WTC11 (cell line): Measurements from ENCODE around the gene VIPR2. TPM values are rescaled to one million over a fixed set of nuclear protein-coding genes. Genes with fewer than 3 reads are reported as not detected.

Experiments used
- ATAC-seq: fragments of 200-7000 bp; cut with Tn5 transposase; 2 replicates; pipeline ENCODE4 v1.10.0; 2021; ENCODE audit warnings: mild to moderate bottlenecking, moderate library complexity
- CTCF ChIA-PET: fragments of 300-600 bp; sonication (Branson Sonifier 250); formaldehyde crosslinking; loops from one replicate; lab custom pipeline; 2021; ENCODE audit warnings: antibody characterized with exemption; lab: Charles Lee
- POLR2A ChIA-PET: fragments of 350-600 bp; sonication (Branson Sonifier 250); formaldehyde crosslinking; loops from one replicate; lab custom pipeline; 2021; ENCODE audit warnings: antibody characterized with exemption; lab: Charles Lee
- DNase-seq: peaks from one replicate; pipeline ENCODE4 v3.0.0; 2021; ENCODE audit warnings: low spot score
- H3K27ac Mint-ChIP-seq: 2 replicates; pipeline ENCODE4 v1.8.0; 2021; ENCODE audit warnings: mixed read lengths
- H3K27me3 Mint-ChIP-seq: 2 replicates; pipeline ENCODE4 v1.8.0; 2021; ENCODE audit warnings: low read depth, mild to moderate bottlenecking, moderate library complexity, mixed read lengths
- H3K36me3 Mint-ChIP-seq: 2 replicates; pipeline ENCODE4 v1.8.0; 2021; ENCODE audit warnings: mixed read lengths
- H3K4me1 Mint-ChIP-seq: 2 replicates; pipeline ENCODE4 v1.8.0; 2022; ENCODE audit warnings: mixed read lengths
- H3K4me3 Mint-ChIP-seq: 2 replicates; pipeline ENCODE4 v1.8.0; 2021; ENCODE audit warnings: mild to moderate bottlenecking, moderate library complexity, mixed read lengths
- H3K9me3 Mint-ChIP-seq: 2 replicates; pipeline ENCODE4 v1.8.0; 2021; ENCODE audit warnings: mixed read lengths
- CTCF ChIP-seq: fragments of 200-600 bp; IDR thresholded peaks from 2 replicates; pipeline ENCODE4 v1.8.0; 2022; ENCODE audit warnings: antibody characterized with exemption
- FOXK1 ChIP-seq: sonication (generic); formaldehyde crosslinking; IDR thresholded peaks from 2 replicates; pipeline ENCODE4 v1.8.0; 2022; ENCODE audit warnings: mild to moderate bottlenecking, moderate library complexity, missing genetic modification reagents
- GABPB1 ChIP-seq: sonication (generic); formaldehyde crosslinking; IDR thresholded peaks from 2 replicates; pipeline ENCODE4 v1.8.1; 2023; ENCODE audit warnings: mild to moderate bottlenecking, missing genetic modification reagents
- HMGA2 ChIP-seq: fragments of 250-450 bp; sonication (Bioruptor Pico); IDR thresholded peaks from 2 replicates; pipeline ENCODE4 v1.4.0; 2021; ENCODE audit warnings: mild to moderate bottlenecking, moderate library complexity
- JAZF1 ChIP-seq: fragments of 250-450 bp; sonication (Bioruptor Pico); IDR thresholded peaks from 2 replicates; pipeline ENCODE4 v1.9.0; 2021; ENCODE audit warnings: moderate library complexity, mild to moderate bottlenecking, inconsistent platforms
- MXD4 ChIP-seq: fragments of 250-450 bp; sonication (Bioruptor Pico); IDR thresholded peaks from 2 replicates; pipeline ENCODE4 v1.8.0; 2021; ENCODE audit warnings: mild to moderate bottlenecking, moderate library complexity, borderline replicate concordance
- NFATC4 ChIP-seq: fragments of 250-450 bp; sonication (Bioruptor Pico); IDR thresholded peaks from 2 replicates; pipeline ENCODE4 v1.9.0; 2021; ENCODE audit warnings: mild to moderate bottlenecking
- NR2C2 ChIP-seq: sonication (generic); formaldehyde crosslinking; IDR thresholded peaks from 2 replicates; pipeline ENCODE4 v1.8.0; 2022; ENCODE audit warnings: mild to moderate bottlenecking, missing genetic modification reagents
- PREB ChIP-seq: sonication (generic); formaldehyde crosslinking; IDR thresholded peaks from 2 replicates; pipeline ENCODE4 v1.8.1; 2022; ENCODE audit warnings: mild to moderate bottlenecking, missing genetic modification reagents, moderate library complexity, borderline replicate concordance
- ZBTB21 ChIP-seq: sonication (generic); formaldehyde crosslinking; IDR thresholded peaks from 2 replicates; pipeline ENCODE4 v1.8.1; 2023; ENCODE audit warnings: mild to moderate bottlenecking, missing genetic modification reagents, borderline replicate concordance
- ZNF219 ChIP-seq: sonication (generic); formaldehyde crosslinking; IDR thresholded peaks from 2 replicates; pipeline ENCODE4 v1.8.0; 2023; ENCODE audit warnings: missing genetic modification reagents, mild to moderate bottlenecking, borderline replicate concordance
- ZNF281 ChIP-seq: sonication (generic); formaldehyde crosslinking; IDR thresholded peaks from 2 replicates; pipeline ENCODE4 v1.8.0; 2023; ENCODE audit warnings: mild to moderate bottlenecking, missing genetic modification reagents
- ZNF317 ChIP-seq: sonication (generic); formaldehyde crosslinking; IDR thresholded peaks from 2 replicates; pipeline ENCODE4 v1.8.1; 2023; ENCODE audit warnings: low read depth, mild to moderate bottlenecking, moderate library complexity, missing genetic modification reagents, borderline replicate concordance
- ZNF396 ChIP-seq: fragments of 250-450 bp; sonication (Bioruptor Pico); IDR thresholded peaks from 2 replicates; pipeline ENCODE4 v1.8.0; 2021; ENCODE audit warnings: mild to moderate bottlenecking, moderate library complexity, borderline replicate concordance
- ZNF425 ChIP-seq: fragments of 250-450 bp; sonication (Bioruptor Pico); conservative IDR thresholded peaks from 2 replicates; pipeline ENCODE4 v1.9.0; 2021; ENCODE audit warnings: mild to moderate bottlenecking
- total RNA-seq: library from RNA; stranded (reverse); gene quantifications from 3 replicates; pipeline ENCODE4 v1.2.3, GENCODE V29; 2021
- TF ChIP-seq, protein P1 (sequence below): sonication (generic); formaldehyde crosslinking; IDR thresholded peaks from 2 replicates; pipeline ENCODE4 v1.8.1; 2023; ENCODE audit warnings: mild to moderate bottlenecking, missing genetic modification reagents, moderate library complexity
- TF ChIP-seq, protein P2 (sequence below): fragments of 250-450 bp; sonication (Bioruptor Pico); IDR thresholded peaks from 2 replicates; pipeline ENCODE4 v2.1.2; 2022; ENCODE audit warnings: mild to moderate bottlenecking, moderate library complexity

VIPR2 gene
- total RNA-seq, 1 experiment from 2014 or later, result 7.5 TPM

DNA sequence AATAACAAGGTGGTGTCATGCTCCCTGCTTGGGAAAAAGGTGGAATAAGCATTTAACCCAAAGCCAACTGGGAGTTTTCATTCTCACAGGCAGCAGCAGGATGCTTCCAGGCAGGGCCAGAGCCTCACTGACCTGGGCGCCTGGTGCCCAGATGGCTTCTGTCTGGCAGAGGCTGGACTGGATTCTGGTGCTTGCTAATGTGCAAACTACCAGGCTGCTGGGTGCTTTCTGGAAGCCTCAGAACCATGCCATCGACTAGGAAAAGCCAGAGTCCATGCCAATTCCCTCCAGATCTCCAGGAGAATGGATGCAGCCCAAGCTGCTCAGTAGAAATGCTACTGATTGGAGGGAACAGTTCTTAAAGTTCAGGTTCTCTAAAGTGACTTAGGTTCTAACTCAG is 36.2 kb downstream of the VIPR2 start:
- ATAC-seq, result no peak
- ChIA-PET CTCF (interaction anchor here (0.7 kb wide), 1 partner anchor 34 kb away, joined by 3 read pairs; no protein-coding TSS in a partner anchor), POLR2A (no interaction called here)

More for the DNA sequence above, 36.2 kb downstream of the VIPR2 start:
- DNase-seq, result no peak
- no peaks in the 10 kb centered on the region for H3K9me3 Mint-ChIP-seq
- TF ChIP-seq, protein P1, sequence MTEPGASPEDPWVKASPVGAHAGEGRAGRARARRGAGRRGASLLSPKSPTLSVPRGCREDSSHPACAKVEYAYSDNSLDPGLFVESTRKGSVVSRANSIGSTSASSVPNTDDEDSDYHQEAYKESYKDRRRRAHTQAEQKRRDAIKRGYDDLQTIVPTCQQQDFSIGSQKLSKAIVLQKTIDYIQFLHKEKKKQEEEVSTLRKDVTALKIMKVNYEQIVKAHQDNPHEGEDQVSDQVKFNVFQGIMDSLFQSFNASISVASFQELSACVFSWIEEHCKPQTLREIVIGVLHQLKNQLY (CRISPR knock-in tag), result no peak
- TF ChIP-seq ZBTB21 (no peak), GABPB1 (no peak), JAZF1 (CRISPR knock-in tag) (no peak), FOXK1 (CRISPR knock-in tag) (no peak), MXD4 (CRISPR knock-in tag) (no peak), HMGA2 (CRISPR knock-in tag) (no peak), ZNF281 (no peak), ZNF317 (CRISPR knock-in tag) (no peak), ZNF396 (CRISPR knock-in tag) (no peak), NFATC4 (CRISPR knock-in tag) (no peak), NR2C2 (CRISPR knock-in tag) (no peak), ZNF219 (CRISPR knock-in tag) (no peak), CTCF (no peak), PREB (no peak), ZNF425 (CRISPR knock-in tag) (no peak)
- TF ChIP-seq, protein P2, sequence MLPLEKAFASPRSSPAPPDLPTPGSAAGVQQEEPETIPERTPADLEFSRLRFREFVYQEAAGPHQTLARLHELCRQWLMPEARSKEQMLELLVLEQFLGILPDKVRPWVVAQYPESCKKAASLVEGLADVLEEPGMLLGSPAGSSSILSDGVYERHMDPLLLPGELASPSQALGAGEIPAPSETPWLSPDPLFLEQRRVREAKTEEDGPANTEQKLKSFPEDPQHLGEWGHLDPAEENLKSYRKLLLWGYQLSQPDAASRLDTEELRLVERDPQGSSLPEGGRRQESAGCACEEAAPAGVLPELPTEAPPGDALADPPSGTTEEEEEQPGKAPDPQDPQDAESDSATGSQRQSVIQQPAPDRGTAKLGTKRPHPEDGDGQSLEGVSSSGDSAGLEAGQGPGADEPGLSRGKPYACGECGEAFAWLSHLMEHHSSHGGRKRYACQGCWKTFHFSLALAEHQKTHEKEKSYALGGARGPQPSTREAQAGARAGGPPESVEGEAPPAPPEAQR (CRISPR knock-in tag), result no peak
- H3K4me1 Mint-ChIP-seq, result peaks cover 30% of the 10 kb centered on the region
- H3K4me3 Mint-ChIP-seq, result no peak overlapping the region
- no peaks in the 10 kb centered on the region for H3K36me3 Mint-ChIP-seq
- no peaks in the 10 kb centered on the region for H3K27me3 Mint-ChIP-seq
- no peak overlapping the region for H3K27ac Mint-ChIP-seq
